Measurements from ENCODE around the gene BACE1-AS.

- no peak for TF ChIP-seq GATA2 (IDR thresholded peaks at IDR 0.05; ENCODE audit: low read depth, low read length)
- no peak for TF ChIP-seq GATA3 (IDR thresholded peaks at IDR 0.05; ENCODE audit: low read depth, low read length)
Measured at GRCh38 chr11:117332843-117333242, 41.7 kb downstream of the BACE1-AS start.
